Mesenteric fat pad (tissue), 1 donor: ENCODE data around the gene RRP1B. TPM values are rescaled to one million over a fixed set of nuclear protein-coding genes. Genes with fewer than 3 reads are reported as not detected.
"Not testable (repeated sequence)": the region's sequence is repeated elsewhere in the genome, so short reads cannot be mapped to it uniquely, and the experiment has no call there.

Source experiments
- DNase-seq: peaks from one replicate; pipeline ENCODE4 v3.0.0-alpha.2; 2020; ENCODE audit warnings: low spot score
- total RNA-seq: library from RNA; stranded (reverse); fragmentation: NEBNext Ultra II Directional; extraction: Animal tissue kit (Norgen Biotek cat#: 25700); gene quantifications from one replicate; pipeline ENCODE4 v1.2.1, GENCODE V29; 2021
- donor health status: DM: yes; HTN: yes; CAD: no.

Gene RRP1B
- total RNA-seq, 1 donor from 2014 or later = 24.3 TPM

DNA sequence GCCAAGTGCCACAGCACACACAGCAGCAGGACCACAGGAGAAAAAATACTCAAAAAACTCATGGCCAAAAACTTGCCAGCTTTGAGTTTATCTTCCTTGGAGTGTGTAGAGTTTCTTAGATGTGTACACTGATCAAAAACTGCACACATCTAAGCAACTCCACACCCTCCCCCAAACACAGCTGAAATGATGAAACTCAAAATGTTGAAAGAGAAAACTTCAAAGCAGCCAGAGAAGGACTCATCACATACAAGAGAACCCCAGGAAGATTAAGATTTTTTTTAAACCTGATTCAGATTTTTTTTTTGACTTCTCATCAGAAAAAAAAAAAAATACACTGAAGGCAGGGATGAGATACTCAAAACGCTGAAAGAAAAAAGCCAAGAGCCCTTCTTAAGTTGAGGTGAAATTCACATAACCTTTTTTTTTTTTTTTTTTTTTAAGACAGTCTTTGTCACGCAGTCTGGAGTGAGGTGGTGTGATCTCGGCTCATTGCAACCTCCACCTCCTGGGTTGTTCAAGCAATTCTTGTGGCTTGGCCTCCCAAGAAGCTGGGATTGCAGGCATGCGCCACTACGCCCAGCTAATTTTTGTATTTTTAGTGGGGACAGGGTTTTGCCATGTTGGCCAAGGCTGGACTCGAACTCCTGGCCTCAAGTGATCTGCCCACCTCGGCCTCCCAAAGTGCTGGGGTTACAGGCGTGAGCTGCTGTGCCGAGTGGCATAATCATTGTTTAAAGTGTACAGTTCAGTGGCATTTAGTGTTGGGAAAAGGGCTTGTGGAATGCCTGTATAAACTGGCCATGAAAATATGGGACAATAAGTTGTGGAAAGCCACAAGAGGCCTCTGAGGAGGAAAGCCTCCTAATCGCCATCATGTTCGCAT lies 38.6 kb downstream of the RRP1B start:
- no peak for DNase-seq

GRCh38 chr21:43699492-43699777 lies 40.1 kb downstream of the RRP1B start:
- not testable (repeated sequence) for DNase-seq

- no peak for DNase-seq
These were observed 40.7 kb downstream of the RRP1B start for GRCh38 chr21:43699933-43700599.

DNA sequence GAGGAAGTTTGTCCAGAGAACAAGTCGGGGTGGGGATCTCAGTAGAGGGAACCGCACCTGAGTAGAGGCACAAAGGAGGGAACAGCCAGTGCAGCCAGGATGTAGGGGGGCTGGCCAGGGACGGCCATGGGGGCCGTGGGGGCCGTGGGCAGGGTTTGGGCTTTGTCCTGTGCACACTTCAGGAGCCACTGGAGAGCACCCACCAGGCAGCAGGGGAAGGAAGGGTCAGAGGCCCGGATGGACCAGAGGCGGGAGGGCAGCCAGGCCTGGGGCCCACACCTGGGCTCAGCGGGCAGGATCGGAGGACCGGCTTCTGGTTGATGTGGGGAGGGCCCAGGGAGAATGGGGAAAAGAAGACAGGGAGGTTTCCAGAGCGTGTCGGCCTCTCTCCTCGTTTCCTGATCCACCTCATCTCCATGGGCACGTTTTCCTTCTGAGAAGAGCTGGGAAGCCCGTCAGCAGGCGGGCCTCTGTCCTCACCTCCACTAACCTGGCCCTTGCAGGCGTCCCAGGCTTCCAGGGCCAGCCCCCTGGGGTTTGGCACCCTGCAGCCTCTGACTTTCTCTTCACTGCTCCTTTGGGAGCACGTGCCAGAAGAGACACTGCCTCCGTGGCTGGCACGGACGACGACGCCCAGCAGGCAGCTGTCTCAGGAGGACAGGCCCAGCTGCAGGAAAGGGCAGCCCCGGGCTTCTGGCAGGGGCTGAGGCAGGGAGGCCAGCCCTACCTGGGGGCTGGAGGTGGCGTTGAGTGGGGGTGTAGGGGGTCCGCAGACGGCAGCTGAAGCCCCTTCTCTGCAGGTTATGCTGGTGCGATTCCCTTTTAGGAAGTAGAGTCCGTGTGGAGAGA lies 42.8 kb downstream of the RRP1B start:
- no peak for DNase-seq

GRCh38 chr21:43702785-43703034 lies 43.4 kb downstream of the RRP1B start:
- no peak for DNase-seq

DNA sequence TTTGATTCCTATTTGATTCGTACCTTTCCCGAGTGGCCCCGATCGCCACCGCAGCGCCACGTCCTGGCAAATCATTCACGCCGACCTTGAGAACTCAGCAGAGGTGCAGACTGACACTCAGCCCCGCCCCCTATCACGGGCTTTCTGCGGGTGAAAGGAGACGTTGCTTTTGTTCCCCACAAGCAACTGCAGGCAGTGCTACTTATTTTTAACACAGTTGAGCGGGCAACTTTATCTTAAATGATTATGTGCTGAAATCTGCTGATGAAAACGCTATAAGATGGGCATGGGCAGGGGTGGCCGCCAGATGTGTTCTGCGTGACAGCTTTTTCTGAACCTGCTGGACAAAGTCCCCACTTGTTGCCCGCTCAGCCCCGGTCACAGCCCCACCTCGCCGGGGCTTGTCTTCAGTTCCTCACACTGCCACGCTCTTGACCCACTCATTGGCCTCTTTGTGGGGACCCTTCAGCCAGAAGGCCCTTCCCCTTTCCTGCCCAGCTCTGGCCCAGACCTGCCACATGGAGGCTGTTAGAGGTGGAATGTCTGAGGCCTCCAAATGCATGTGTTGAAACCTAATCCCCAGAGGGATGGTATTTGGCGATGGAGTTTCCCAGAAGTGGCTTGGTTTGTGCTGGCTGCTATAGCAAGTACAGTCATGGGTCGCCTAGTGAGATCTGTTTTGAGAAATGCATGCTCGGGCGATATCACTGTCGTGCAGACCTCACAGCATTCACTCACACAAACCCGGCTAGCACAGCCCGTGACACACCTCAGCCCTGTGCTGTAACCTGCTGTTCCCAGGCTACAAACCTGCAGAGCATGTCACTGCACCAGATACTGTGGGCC lies 43.9 kb downstream of the RRP1B start:
- DNase-seq = no peak

DNA sequence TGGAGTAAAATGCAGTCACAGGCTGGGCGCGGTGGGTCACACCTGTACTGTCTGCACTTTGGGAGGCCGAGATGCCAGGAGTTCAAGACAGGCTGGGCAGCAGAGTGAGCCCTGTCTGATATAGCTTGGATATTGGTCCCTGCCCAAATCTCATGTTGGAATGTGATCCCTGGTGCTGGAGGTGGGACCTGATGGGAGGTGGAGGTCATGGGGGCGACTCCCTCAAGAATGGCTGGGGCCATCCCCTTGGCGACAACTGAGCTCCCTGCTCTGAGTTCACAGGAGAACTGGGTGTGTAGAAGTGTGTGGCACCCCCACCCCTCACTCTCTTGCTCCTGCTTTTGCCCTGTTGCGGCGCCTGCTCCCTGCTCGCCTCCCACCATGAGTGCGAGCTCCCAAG lies 48.1 kb downstream of the RRP1B start:
- DNase-seq = no peak

- DNase-seq = no peak
These were observed 49.5 kb downstream of the RRP1B start for GRCh38 chr21:43708745-43709381.

DNA sequence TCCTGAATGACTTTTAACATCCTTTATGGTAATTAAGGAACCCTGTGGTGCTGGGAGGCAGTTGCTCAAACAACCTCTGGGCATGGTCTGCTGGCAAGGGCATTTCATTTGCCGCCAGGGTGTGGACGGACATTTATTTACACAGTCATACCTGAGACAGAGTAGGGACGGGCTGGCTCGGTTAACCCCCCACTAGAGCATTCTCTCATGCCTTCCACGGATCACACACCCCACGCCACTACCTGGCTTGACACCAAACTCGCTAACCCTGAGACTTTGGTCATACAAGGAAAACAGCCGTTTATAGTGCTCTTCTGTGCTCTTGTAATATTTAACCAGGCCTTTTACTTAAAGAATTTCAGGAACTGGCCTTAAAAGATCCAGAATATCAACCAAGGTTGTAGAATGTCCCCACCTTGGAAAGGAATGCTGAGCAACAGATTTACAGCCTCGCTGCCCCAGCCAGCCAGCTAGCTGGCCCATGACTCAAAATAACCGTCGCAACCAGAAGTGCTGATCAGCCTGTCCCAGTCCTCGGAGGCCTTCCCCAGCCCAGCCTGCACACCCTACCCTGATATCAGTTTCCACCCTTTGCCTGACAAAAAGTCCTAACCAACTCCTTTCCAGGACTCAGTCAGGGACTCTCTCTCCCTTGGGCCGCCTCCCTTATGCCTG lies 53.0 kb downstream of the RRP1B start:
- DNase-seq = no peak

DNA sequence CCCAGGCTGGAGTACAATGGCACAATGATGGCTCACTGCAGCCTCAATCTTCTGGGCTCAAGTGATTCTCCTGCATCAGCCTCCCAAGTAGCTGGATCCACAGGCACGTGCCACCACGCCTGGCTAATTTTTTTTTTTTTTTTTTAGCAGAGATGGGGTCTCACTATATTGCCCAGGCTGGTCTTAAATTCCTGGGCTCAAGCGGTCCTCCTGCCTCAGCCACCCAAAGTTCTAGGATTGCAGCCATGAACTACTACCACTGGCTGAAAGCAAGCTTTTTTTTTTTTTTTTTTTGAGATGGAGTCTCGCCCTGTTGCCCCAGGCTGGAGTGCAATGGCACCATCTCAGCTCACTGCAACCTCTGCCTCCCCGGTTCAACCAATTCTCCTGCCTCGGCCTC lies 53.8 kb downstream of the RRP1B start:
- not testable (repeated sequence) for DNase-seq

GRCh38 chr21:43716376-43717165 lies 57.2 kb downstream of the RRP1B start:
- no peak for DNase-seq

DNA sequence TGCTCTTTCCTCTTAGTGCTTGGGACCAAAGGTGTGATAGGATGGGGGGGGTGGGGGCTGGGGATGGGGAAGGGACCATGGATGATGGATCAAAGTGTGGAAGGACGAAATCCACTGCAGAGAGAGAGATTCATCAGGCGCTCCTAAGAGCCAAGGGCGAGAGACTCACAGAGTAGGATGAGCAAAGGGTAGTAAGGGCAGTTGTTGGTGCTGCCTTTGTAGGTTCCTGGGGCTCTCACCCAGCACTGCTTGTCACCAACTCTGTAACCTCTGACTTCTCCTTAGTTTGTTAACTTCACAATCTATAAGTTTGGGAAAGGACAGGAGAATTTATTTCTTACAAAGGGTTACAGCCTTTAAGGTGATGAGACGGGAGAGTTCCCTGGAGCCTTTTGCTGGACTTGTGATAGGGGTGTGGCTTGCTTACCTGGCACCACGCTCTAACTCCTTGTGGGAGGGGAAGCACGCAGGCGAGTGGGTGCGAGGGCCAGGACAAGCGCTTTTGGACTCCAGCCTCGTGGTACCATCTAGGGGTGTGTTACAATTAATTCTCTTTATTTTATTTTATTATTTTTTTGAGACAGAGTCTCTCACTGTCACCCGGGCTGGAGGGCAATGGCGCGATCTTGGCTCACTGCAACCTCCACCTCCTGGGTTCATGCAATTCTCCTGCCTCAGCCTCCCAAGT lies 58.0 kb downstream of the RRP1B start:
- no peak for DNase-seq

GRCh38 chr21:43717967-43718871 lies 58.9 kb downstream of the RRP1B start:
- no peak for DNase-seq

DNA sequence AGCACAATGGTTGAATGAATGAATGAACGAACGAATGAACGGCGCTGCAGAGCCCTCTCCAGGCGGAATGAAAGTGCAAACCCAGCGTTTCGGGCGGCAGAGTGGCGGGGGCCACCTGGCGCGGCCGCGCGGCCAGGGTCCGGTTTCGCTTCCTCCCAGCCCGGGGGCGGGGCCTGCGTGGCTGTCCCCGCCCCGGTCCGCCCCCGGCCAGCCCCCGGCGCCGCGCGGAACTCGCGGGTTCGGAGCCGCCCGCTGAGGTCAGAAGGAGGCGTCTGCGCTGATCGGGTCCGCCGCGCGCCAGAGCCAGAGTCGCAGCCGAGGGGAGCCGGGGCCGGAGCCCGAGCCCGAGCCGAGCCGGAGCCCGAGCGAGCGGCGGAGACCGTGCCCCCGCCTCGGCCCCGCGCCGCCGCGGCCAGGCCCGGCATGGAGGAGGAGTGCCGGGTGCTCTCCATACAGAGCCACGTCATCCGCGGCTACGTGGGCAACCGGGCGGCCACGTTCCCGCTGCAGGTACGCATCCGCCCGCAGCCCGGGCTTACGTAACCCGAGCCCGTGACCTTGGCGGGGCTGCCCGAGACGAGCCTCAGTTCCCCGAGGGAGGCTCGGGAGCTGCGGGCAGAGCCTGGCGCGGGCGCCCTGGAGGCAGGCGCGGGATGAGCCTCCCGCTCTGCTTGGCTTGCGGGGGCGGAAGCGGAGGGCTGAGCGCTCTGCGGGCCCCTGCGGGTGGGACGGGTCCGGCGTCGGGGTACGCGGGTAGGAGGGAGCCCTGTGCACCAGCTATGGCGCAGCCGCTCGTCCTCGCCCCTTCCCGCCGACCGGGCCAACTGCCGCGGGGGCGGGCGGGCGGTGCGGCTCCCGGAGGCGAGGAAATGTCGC lies 59.8 kb downstream of the RRP1B start, which contains the start of gene PDXK:
Gene PDXK, plus strand, starts transcription at position 258 of the 876 bp plus-strand sequence. Its CDS starts 166 bp downstream, at position 424.
- peak; percentile 97 for DNase-seq

- no peak for DNase-seq
These were observed 60.6 kb downstream of the RRP1B start for GRCh38 chr21:43719748-43720538.
